GM06990 (cell line): Measurements from ENCODE around the gene HIKESHI.
A peak's percentile ranks its signal among the peaks of the same experiment; 100 is the strongest.
"Not testable (repeated sequence)": the region's sequence is repeated elsewhere in the genome, so short reads cannot be mapped to it uniquely, and the experiment has no call there.

Experiments
- DNase-seq: peaks from one replicate; pipeline ENCODE4 v3.0.0-alpha.2; 2011; ENCODE audit not compliant: insufficient read length; ENCODE audit errors: extremely low read depth
- H3K27me3 ChIP-seq: replicated peaks from 2 replicates; pipeline ENCODE4 v1.6.0; 2011; ENCODE audit warnings: low read length; ENCODE audit not compliant: control insufficient read depth, insufficient read depth
- H3K36me3 ChIP-seq: 2 replicates; pipeline ENCODE4 v1.5.1; 2011; ENCODE audit warnings: low read length; ENCODE audit not compliant: control insufficient read depth, insufficient read depth
- H3K4me3 ChIP-seq: replicated peaks from 2 replicates; pipeline ENCODE4 v1.5.1; 2011; ENCODE audit warnings: low read depth, mild to moderate bottlenecking, control low read depth, low read length
- CTCF ChIP-seq: IDR thresholded peaks from 2 replicates; pipeline ENCODE4 v1.5.1; 2011; ENCODE audit warnings: low read length, control low read depth, mild to moderate bottlenecking, inconsistent platforms; ENCODE audit not compliant: insufficient read depth, poor library complexity, severe bottlenecking

Gene HIKESHI

DNA sequence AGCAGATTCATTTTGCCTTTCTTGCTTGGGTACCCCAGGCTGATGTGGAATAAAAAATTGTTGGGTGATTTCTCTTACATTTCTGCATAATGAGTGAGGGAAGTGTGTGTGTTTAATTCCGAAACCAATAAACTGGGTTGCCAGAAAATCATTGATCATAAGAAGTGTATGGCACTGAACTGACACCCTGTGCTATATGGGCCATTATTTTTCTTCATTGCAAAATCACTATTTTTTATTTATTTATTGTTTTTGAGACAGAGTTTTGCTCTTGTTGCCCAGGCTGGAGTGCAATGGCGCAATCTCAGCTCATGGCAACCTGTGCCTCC lies 14.6 kb upstream of the HIKESHI start:
- Histone ChIP-seq H3K36me3 (peaks cover 3% of the 10 kb centered on the region), H3K4me3 (no peak overlapping the region), H3K27me3 (no peaks in the 10 kb centered on the region)
- TF ChIP-seq CTCF, result no peak
- no peak for DNase-seq

GRCh38 chr11:86288776-86289507 lies 13.1 kb upstream of the HIKESHI start:
- no peak for DNase-seq
- H3K4me3 ChIP-seq, result no peak overlapping the region
- H3K36me3 ChIP-seq, result peaks cover 3% of the 10 kb centered on the region
- no peak for TF ChIP-seq CTCF
- H3K27me3 ChIP-seq, result no peaks in the 10 kb centered on the region

DNA sequence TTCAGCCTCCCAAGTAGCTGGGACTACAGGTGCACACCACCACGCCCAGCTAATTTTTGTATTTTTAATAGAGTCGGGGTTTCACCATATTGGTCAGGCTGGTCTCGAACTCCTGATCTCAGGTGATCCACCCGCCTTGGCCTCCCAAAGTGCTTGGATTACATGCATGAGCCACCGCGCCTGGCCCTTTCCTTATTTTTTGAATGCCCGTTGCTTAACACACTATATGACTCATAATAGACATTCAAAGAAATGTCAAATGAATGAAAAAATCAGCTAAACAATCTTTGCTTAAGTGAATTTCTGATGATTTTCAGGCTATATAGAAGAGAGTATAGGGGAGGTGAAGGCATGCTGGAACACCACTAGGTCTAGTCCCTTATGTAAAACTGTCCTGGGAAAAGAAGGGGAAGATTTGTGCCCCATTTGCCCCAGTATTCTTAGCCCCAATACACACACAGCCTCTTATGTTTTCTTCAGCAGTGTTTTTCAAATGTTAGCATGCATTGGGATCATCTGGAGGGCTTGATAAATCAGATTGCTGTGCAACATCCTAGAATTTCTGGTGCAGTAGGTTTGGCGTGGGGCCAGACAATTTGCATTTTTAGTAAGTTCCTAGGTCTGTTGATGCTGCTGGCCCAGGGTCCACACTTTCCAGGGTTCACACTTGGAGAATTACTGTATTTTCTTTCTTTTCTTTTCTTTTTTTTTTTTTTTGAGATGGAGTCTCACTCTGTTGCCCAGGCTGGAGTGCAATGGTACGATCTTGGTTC lies 12.3 kb upstream of the HIKESHI start:
- not testable (repeated sequence) for H3K4me3 ChIP-seq, DNase-seq, H3K27me3 ChIP-seq, H3K36me3 ChIP-seq

GRCh38 chr11:86291466-86292262 lies 10.4 kb upstream of the HIKESHI start:
- DNase-seq, result no peak
- Histone ChIP-seq H3K4me3 (no peak overlapping the region), H3K36me3 (no peaks in the 10 kb centered on the region), H3K27me3 (no peaks in the 10 kb centered on the region)
- TF ChIP-seq CTCF, result peak; percentile 69

DNA sequence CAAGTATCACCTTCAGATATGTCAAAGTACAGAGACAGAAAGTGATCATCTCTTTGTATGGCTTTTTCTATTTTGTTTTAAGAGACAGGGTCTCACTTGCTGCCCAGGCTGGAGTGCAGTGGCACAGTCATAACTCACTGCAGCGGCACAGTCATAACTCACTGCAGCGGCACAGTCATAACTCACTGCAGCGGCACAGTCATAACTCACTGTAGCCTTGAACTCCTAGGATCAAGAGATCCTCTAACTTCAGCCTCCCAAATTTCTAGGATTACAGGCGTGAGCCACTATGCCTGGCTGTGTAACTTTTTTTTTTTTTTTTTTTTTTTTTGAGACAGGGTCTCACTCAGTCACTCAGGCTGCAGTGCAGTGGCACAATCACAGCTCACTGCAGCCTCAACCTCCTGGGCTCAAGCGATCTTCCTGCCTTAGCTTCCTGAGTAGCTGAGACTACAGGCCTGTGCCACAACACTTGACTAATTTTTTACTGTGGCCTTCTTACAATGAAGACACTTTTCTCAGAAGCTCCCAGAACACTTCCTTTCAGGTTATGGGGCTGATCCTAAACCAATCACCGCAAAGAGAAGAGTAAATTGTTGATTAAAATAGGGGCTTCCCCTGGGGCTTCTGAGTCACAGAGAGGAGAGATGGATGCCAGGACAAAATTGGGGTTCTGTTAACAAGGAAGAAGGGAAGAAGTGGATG lies 9.0 kb upstream of the HIKESHI start:
- Histone ChIP-seq H3K4me3 (no peak overlapping the region), H3K36me3 (no peaks in the 10 kb centered on the region), H3K27me3 (no peaks in the 10 kb centered on the region)
- no peak for TF ChIP-seq CTCF
- DNase-seq, result peak; percentile 54

DNA sequence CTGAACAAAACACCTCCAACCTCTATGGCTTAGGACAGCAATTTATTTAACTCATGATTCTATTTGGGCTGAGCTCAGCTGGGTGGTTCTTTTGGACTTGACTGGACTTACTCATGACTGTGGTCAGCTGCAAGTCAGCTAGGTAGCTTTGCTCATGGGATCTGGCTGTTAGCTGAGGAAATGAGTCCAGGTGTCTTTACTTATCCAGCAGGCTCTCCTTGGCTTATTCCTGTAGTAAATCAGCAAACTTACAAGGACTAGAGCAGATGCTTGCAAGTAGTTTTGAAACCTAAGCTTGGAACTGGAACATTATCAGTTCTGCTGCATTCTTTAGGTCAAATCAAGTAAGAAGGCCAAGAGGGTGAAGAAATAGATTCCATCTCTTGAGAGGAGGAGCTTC lies 8.0 kb upstream of the HIKESHI start:
- DNase-seq, result no peak
- Histone ChIP-seq H3K4me3 (no peak overlapping the region), H3K36me3 (no peaks in the 10 kb centered on the region), H3K27me3 (no peaks in the 10 kb centered on the region)
- TF ChIP-seq CTCF, result no peak
